MM.1S (cell line): ENCODE data around the gene EDN3.

Source experiments
- DNase-seq: peaks from one replicate; pipeline ENCODE4 v3.0.0-alpha.2; 2015
- H2AFZ ChIP-seq: fragments of 300-600 bp; sonication (generic); 2 replicates; pipeline ENCODE4 v1.6.0; 2016; ENCODE audit warnings: antibody characterized with exemption, low read length
- H3F3A ChIP-seq: fragments of 300-600 bp; sonication (generic); 2 replicates; pipeline ENCODE4 v1.6.1; 2016; ENCODE audit warnings: mild to moderate bottlenecking, antibody characterized with exemption, low read length, moderate library complexity, mixed read lengths; ENCODE audit not compliant: insufficient read depth
- H3K27ac ChIP-seq: fragments of 300-600 bp; sonication (generic); 2 replicates; pipeline ENCODE4 v1.5.1; 2016; ENCODE audit warnings: mild to moderate bottlenecking, low read length
- H3K27me3 ChIP-seq: fragments of 300-600 bp; sonication (generic); replicated peaks from 2 replicates; pipeline ENCODE4 v1.6.0; 2016; ENCODE audit warnings: low read length; ENCODE audit not compliant: insufficient read depth
- H3K36me3 ChIP-seq: fragments of 300-600 bp; sonication (generic); replicated peaks from 2 replicates; pipeline ENCODE4 v1.6.1; 2016; ENCODE audit warnings: mild to moderate bottlenecking, low read length, mixed read lengths; ENCODE audit not compliant: insufficient read depth
- H3K4me1 ChIP-seq: fragments of 300-600 bp; sonication (generic); 2 replicates; pipeline ENCODE4 v1.6.1; 2016; ENCODE audit warnings: low read length, mixed read lengths
- H3K4me2 ChIP-seq: fragments of 300-600 bp; sonication (generic); 2 replicates; pipeline ENCODE4 v1.6.0; 2016; ENCODE audit warnings: low read depth, low read length
- H3K4me3 ChIP-seq: fragments of 300-600 bp; sonication (generic); 2 replicates; pipeline ENCODE4 v1.5.1; 2016; ENCODE audit warnings: low read length, mixed read lengths
- H3K79me2 ChIP-seq: fragments of 300-600 bp; sonication (generic); 2 replicates; pipeline ENCODE4 v1.6.1; 2016; ENCODE audit warnings: mixed run types, low read length, mixed read lengths
- H3K9ac ChIP-seq: fragments of 300-600 bp; sonication (generic); 2 replicates; pipeline ENCODE4 v1.6.1; 2016; ENCODE audit warnings: low read length, mixed read lengths
- H3K9me2 ChIP-seq: fragments of 300-600 bp; sonication (generic); replicated peaks from 2 replicates; pipeline ENCODE4 v1.6.1; 2016; ENCODE audit warnings: mild to moderate bottlenecking, low read length, mixed read lengths; ENCODE audit not compliant: insufficient read depth
- H3K9me3 ChIP-seq: fragments of 300-600 bp; sonication (generic); replicated peaks from 2 replicates; pipeline ENCODE4 v1.6.1; 2016; ENCODE audit warnings: mild to moderate bottlenecking, low read length, mixed read lengths; ENCODE audit not compliant: insufficient read depth
- H4K20me1 ChIP-seq: fragments of 300-600 bp; sonication (generic); 2 replicates; pipeline ENCODE4 v1.6.1; 2016; ENCODE audit warnings: mild to moderate bottlenecking, low read length, moderate library complexity, mixed read lengths; ENCODE audit not compliant: insufficient read depth
- CTCF ChIP-seq: fragments of 300-600 bp; sonication (generic); IDR thresholded peaks from 2 replicates; pipeline ENCODE4 v1.5.1; 2016; ENCODE audit warnings: antibody characterized with exemption, low read length, mixed read lengths
- EZH2 ChIP-seq: fragments of 300-600 bp; sonication (generic); optimal IDR thresholded peaks from 2 replicates; pipeline ENCODE3; 2017; ENCODE audit warnings: low read depth, mild to moderate bottlenecking, antibody characterized with exemption, low read length, mixed read lengths
- EZH2phosphoT487 ChIP-seq: fragments of 300-600 bp; sonication (generic); IDR thresholded peaks from 2 replicates; pipeline ENCODE4 v1.6.1; 2018; ENCODE audit warnings: antibody characterized with exemption, low read length

EDN3 gene

GRCh38 chr20:59305908-59306655 is 5.7 kb downstream of the EDN3 start:
- Histone ChIP-seq H2AFZ (no peak overlapping the region), H3K36me3 (no peaks in the 10 kb centered on the region), H4K20me1 (no peaks in the 10 kb centered on the region), H3K9me3 (no peaks in the 10 kb centered on the region), H3K4me1 (no peaks in the 10 kb centered on the region), H3K9me2 (no peaks in the 10 kb centered on the region), H3K79me2 (no peaks in the 10 kb centered on the region), H3K27ac (no peak overlapping the region), H3K4me2 (no peak overlapping the region), H3K27me3 (peaks cover 85% of the 10 kb centered on the region), H3K9ac (no peak overlapping the region), H3F3A (no peaks in the 10 kb centered on the region), H3K4me3 (no peak overlapping the region)
- no peak for TF ChIP-seq EZH2
- no peak for TF ChIP-seq CTCF
- TF ChIP-seq EZH2phosphoT487 = no peak
- DNase-seq = no peak

- Histone ChIP-seq H3K4me2 (no peak overlapping the region), H3K36me3 (no peaks in the 10 kb centered on the region), H3K9me3 (no peaks in the 10 kb centered on the region), H3K27me3 (peaks cover 90% of the 10 kb centered on the region), H2AFZ (no peak overlapping the region), H4K20me1 (no peaks in the 10 kb centered on the region), H3K27ac (no peak overlapping the region), H3K4me3 (no peak overlapping the region), H3K9ac (no peak overlapping the region), H3K9me2 (no peaks in the 10 kb centered on the region), H3F3A (no peaks in the 10 kb centered on the region), H3K79me2 (no peaks in the 10 kb centered on the region), H3K4me1 (no peaks in the 10 kb centered on the region)
- TF ChIP-seq EZH2 (no peak), EZH2phosphoT487 (no peak), CTCF (no peak)
- DNase-seq = no peak
These were observed 6.9 kb downstream of the EDN3 start for GRCh38 chr20:59307270-59307669.

- H3K27me3 ChIP-seq = peaks cover 90% of the 10 kb centered on the region
- H4K20me1 ChIP-seq = no peaks in the 10 kb centered on the region
- no peak overlapping the region for H3K27ac ChIP-seq
- H3K4me1 ChIP-seq = no peaks in the 10 kb centered on the region
- H3K36me3 ChIP-seq = no peaks in the 10 kb centered on the region
- no peak for DNase-seq
- H2AFZ ChIP-seq = no peak overlapping the region
- H3K4me3 ChIP-seq = no peak overlapping the region
- no peaks in the 10 kb centered on the region for H3K9me2 ChIP-seq
- no peaks in the 10 kb centered on the region for H3K9me3 ChIP-seq
- no peak overlapping the region for H3K9ac ChIP-seq
- no peak for TF ChIP-seq CTCF
- no peak for TF ChIP-seq EZH2phosphoT487
- TF ChIP-seq EZH2 = no peak
- no peak overlapping the region for H3K4me2 ChIP-seq
- no peaks in the 10 kb centered on the region for H3F3A ChIP-seq
- H3K79me2 ChIP-seq = no peaks in the 10 kb centered on the region
These were observed 8.2 kb downstream of the EDN3 start for GRCh38 chr20:59308493-59309201.
